Gastrocnemius medialis (tissue), 4 donors: Measurements from ENCODE around the gene SLC2A2.

ENCODE experiments used
- POLR2A ChIP-seq, 2 donors: fragments of 450-650 bp; IDR thresholded peaks; one replicate each; pipeline ENCODE4 v1.6.1; 2017; ENCODE audit warnings: antibody characterized with exemption in 2 of 2, mild to moderate bottlenecking in 2 of 2, moderate library complexity in 2 of 2
- TF ChIP-seq, protein P1 (sequence below), 5 experiments: fragments of 450-650 bp in 3 of 5; fragments of 200-600 bp in 2 of 5; sonication (generic) in 2 of 5; IDR thresholded peaks in 4 of 5; conservative IDR thresholded peaks in 1 of 5; 1 replicate in 4 of 5; 2 replicates in 1 of 5; pipeline ENCODE4 v1.5.1; 2016 to 2019; ENCODE audit warnings: antibody characterized with exemption in 5 of 5, mild to moderate bottlenecking in 3 of 5, moderate library complexity in 3 of 5

DNA sequence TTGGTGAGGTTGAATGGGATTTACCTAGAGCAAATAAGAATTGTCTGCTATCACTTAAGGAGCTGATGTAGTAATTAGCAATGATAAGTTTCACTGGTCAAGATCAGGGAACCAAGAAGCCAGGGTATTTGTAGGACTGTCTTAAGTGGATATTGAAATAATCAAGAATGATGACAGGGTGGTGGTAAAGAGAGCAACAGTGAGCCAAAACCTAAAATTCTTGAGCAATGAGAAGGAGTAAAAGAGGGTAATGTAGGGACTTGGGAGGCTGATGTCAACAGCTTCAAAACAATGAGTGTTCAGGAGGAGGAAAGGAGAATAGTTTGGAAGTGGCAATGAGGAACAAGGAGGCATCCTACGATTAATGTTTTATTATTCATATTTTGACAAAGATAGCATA, 31.5 kb upstream of the SLC2A2 start:
- TF ChIP-seq, protein P1, sequence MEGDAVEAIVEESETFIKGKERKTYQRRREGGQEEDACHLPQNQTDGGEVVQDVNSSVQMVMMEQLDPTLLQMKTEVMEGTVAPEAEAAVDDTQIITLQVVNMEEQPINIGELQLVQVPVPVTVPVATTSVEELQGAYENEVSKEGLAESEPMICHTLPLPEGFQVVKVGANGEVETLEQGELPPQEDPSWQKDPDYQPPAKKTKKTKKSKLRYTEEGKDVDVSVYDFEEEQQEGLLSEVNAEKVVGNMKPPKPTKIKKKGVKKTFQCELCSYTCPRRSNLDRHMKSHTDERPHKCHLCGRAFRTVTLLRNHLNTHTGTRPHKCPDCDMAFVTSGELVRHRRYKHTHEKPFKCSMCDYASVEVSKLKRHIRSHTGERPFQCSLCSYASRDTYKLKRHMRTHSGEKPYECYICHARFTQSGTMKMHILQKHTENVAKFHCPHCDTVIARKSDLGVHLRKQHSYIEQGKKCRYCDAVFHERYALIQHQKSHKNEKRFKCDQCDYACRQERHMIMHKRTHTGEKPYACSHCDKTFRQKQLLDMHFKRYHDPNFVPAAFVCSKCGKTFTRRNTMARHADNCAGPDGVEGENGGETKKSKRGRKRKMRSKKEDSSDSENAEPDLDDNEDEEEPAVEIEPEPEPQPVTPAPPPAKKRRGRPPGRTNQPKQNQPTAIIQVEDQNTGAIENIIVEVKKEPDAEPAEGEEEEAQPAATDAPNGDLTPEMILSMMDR (IDR thresholded peaks at IDR 0.05 in 4 of 5, conservative IDR thresholded peaks at IDR 0.05 in 1 of 5), result no peak
- TF ChIP-seq POLR2A (IDR thresholded peaks at IDR 0.05), result no peak
